HG02852 (cell line): ENCODE data around the gene TBXAS1.

Experiments used
- ATAC-seq: cut with Tn5 transposase; IDR thresholded peaks from one replicate; pipeline ENCODE4 v1.9.1; 2021; ENCODE audit warnings: mild to moderate bottlenecking, moderate library complexity; ENCODE audit not compliant: unreplicated experiment

Gene TBXAS1

GRCh38 chr7:139829025-139829774 is at the start of gene TBXAS1:
TBXAS1 (plus strand) TSS chr7:139829264; CDS start chr7:139829391, 127 bp downstream.
- ATAC-seq: no peak

GRCh38 chr7:139782932-139783331 is 46.1 kb upstream of the TBXAS1 start:
- no peak for ATAC-seq

- no peak for ATAC-seq
Observed at GRCh38 chr7:139783647-139784385, 45.2 kb upstream of the TBXAS1 start.

GRCh38 chr7:139784648-139785047 is 44.4 kb upstream of the TBXAS1 start:
- ATAC-seq: no peak

- no peak for ATAC-seq
Observed at GRCh38 chr7:139791316-139791715, 37.7 kb upstream of the TBXAS1 start.

- ATAC-seq: no peak
Observed at GRCh38 chr7:139797607-139798006, 31.5 kb upstream of the TBXAS1 start.

- peak; percentile 88 for ATAC-seq
Observed at GRCh38 chr7:139798221-139798620, 30.8 kb upstream of the TBXAS1 start.

- ATAC-seq: no peak
Observed at GRCh38 chr7:139798892-139799291, 30.2 kb upstream of the TBXAS1 start.

GRCh38 chr7:139799586-139799985 is 29.5 kb upstream of the TBXAS1 start:
- ATAC-seq: no peak

- ATAC-seq: no peak
Observed at GRCh38 chr7:139804571-139804970, 24.5 kb upstream of the TBXAS1 start.

GRCh38 chr7:139807009-139807408 is 22.1 kb upstream of the TBXAS1 start:
- no peak for ATAC-seq

GRCh38 chr7:139808427-139808826 is 20.6 kb upstream of the TBXAS1 start:
- ATAC-seq: no peak

- ATAC-seq: no peak
Observed at GRCh38 chr7:139808846-139809442, 20.1 kb upstream of the TBXAS1 start.

GRCh38 chr7:139811066-139811465 is 18.0 kb upstream of the TBXAS1 start:
- ATAC-seq: peak; percentile 48

- ATAC-seq: no peak
Observed at GRCh38 chr7:139813151-139813550, 15.9 kb upstream of the TBXAS1 start.

- no peak for ATAC-seq
Observed at GRCh38 chr7:139813689-139814088, 15.4 kb upstream of the TBXAS1 start.

GRCh38 chr7:139817249-139817648 is 11.8 kb upstream of the TBXAS1 start:
- no peak for ATAC-seq

GRCh38 chr7:139820089-139820488 is 9.0 kb upstream of the TBXAS1 start:
- no peak for ATAC-seq

GRCh38 chr7:139821349-139822105 is 7.5 kb upstream of the TBXAS1 start:
- no peak for ATAC-seq

GRCh38 chr7:139822855-139823254 is 6.2 kb upstream of the TBXAS1 start:
- ATAC-seq: no peak

GRCh38 chr7:139823959-139824521 is 5.0 kb upstream of the TBXAS1 start:
- ATAC-seq: no peak
